Measurements from ENCODE around the gene PRR33.

Gene PRR33

GRCh38 chr11:1868636-1869291 lies 22.9 kb downstream of the PRR33 start:
- Histone ChIP-seq H3K4me3 (ENCODE audit: low read depth in 1 of 2, low read length in 2 of 2) (no peak overlapping the region), H3K27me3 (ENCODE audit: insufficient read depth, low read length, poor library complexity) (no peaks in the 10 kb centered on the region), H4K20me1 (ENCODE audit: insufficient read depth, low read length) (no peaks in the 10 kb centered on the region; the same call in 1 of the 2 replicates), H3K4me1 (ENCODE audit: insufficient read depth, low read length) (no peaks in the 10 kb centered on the region), H2AFZ (ENCODE audit: low read depth, low read length) (no peak overlapping the region), H3K36me3 (ENCODE audit: insufficient read depth, low read length) (no peaks in the 10 kb centered on the region), H3K79me2 (ENCODE audit: insufficient read depth, low read length) (no peaks in the 10 kb centered on the region), H3K9ac (ENCODE audit: low read depth, low read length) (no peak overlapping the region), H3K4me2 (ENCODE audit: insufficient read depth, low read length) (no peak overlapping the region), H3K27ac (ENCODE audit: low read length) (no peak overlapping the region), H3K9me3 (ENCODE audit: insufficient read depth, low read length, severe bottlenecking) (no peaks in the 10 kb centered on the region)
- TF ChIP-seq EZH2 (IDR thresholded peaks at IDR 0.05; ENCODE audit: borderline replicate concordance, low read depth, low read length, severe bottlenecking): no peak
- no peak for ATAC-seq (ENCODE audit: insufficient read depth, low read depth)
- DNase-seq: no peak

- no peak overlapping the region for H3K9ac ChIP-seq (ENCODE audit: low read depth, low read length)
- DNase-seq (no peak), ATAC-seq (ENCODE audit: insufficient read depth, low read depth) (no peak)
- H3K79me2 ChIP-seq (ENCODE audit: insufficient read depth, low read length): no peaks in the 10 kb centered on the region
- TF ChIP-seq EZH2 (IDR thresholded peaks at IDR 0.05; ENCODE audit: borderline replicate concordance, low read depth, low read length, severe bottlenecking): no peak
- H4K20me1 ChIP-seq (ENCODE audit: insufficient read depth, low read length): peaks cover 3% of the 10 kb centered on the region; the same call in 1 of the 2 replicates
- H3K4me2 ChIP-seq (ENCODE audit: insufficient read depth, low read length): no peak overlapping the region
- H3K4me1 ChIP-seq (ENCODE audit: insufficient read depth, low read length): no peaks in the 10 kb centered on the region
- H3K27ac ChIP-seq (ENCODE audit: low read length): no peak overlapping the region
- no peak overlapping the region for H2AFZ ChIP-seq (ENCODE audit: low read depth, low read length)
- no peaks in the 10 kb centered on the region for H3K27me3 ChIP-seq (ENCODE audit: insufficient read depth, low read length, poor library complexity)
- no peaks in the 10 kb centered on the region for H3K9me3 ChIP-seq (ENCODE audit: insufficient read depth, low read length, severe bottlenecking)
- H3K4me3 ChIP-seq (ENCODE audit: low read depth in 1 of 2, low read length in 2 of 2): no peak overlapping the region
- no peaks in the 10 kb centered on the region for H3K36me3 ChIP-seq (ENCODE audit: insufficient read depth, low read length)
Observed at GRCh38 chr11:1868056-1868635, 23.5 kb downstream of the PRR33 start.

- H3K27me3 ChIP-seq (ENCODE audit: insufficient read depth, low read length, poor library complexity): no peaks in the 10 kb centered on the region
- no peak overlapping the region for H3K27ac ChIP-seq (ENCODE audit: low read length)
- peaks cover 8% of the 10 kb centered on the region; the same call in 1 of the 2 replicates for H4K20me1 ChIP-seq (ENCODE audit: insufficient read depth, low read length)
- no peaks in the 10 kb centered on the region for H3K36me3 ChIP-seq (ENCODE audit: insufficient read depth, low read length)
- no peak overlapping the region for H3K4me3 ChIP-seq (ENCODE audit: low read depth in 1 of 2, low read length in 2 of 2)
- no peak for DNase-seq
- ATAC-seq (ENCODE audit: insufficient read depth, low read depth): no peak
- TF ChIP-seq CTCF (IDR thresholded peaks at IDR 0.05; ENCODE audit: borderline replicate concordance, extremely low read depth, low read length, poor library complexity, severe bottlenecking) (no peak), EZH2 (IDR thresholded peaks at IDR 0.05; ENCODE audit: borderline replicate concordance, low read depth, low read length, severe bottlenecking) (no peak)
- no peaks in the 10 kb centered on the region for H3K79me2 ChIP-seq (ENCODE audit: insufficient read depth, low read length)
- H3K4me2 ChIP-seq (ENCODE audit: insufficient read depth, low read length): no peak overlapping the region
- H3K9me3 ChIP-seq (ENCODE audit: insufficient read depth, low read length, severe bottlenecking): no peaks in the 10 kb centered on the region
- no peak overlapping the region for H3K9ac ChIP-seq (ENCODE audit: low read depth, low read length)
- H3K4me1 ChIP-seq (ENCODE audit: insufficient read depth, low read length): no peaks in the 10 kb centered on the region
- H2AFZ ChIP-seq (ENCODE audit: low read depth, low read length): no peak overlapping the region
Observed at GRCh38 chr11:1867381-1867780, 24.3 kb downstream of the PRR33 start.

GRCh38 chr11:1866776-1867175 lies 24.9 kb downstream of the PRR33 start:
- H2AFZ ChIP-seq (ENCODE audit: low read depth, low read length): no peak overlapping the region
- no peaks in the 10 kb centered on the region for H3K36me3 ChIP-seq (ENCODE audit: insufficient read depth, low read length)
- H3K4me1 ChIP-seq (ENCODE audit: insufficient read depth, low read length): no peaks in the 10 kb centered on the region
- no peak overlapping the region for H3K27ac ChIP-seq (ENCODE audit: low read length)
- no peaks in the 10 kb centered on the region for H3K27me3 ChIP-seq (ENCODE audit: insufficient read depth, low read length, poor library complexity)
- H3K4me3 ChIP-seq (ENCODE audit: low read depth in 1 of 2, low read length in 2 of 2): no peak overlapping the region
- H4K20me1 ChIP-seq (ENCODE audit: insufficient read depth, low read length): peaks cover 8% of the 10 kb centered on the region; the same call in 1 of the 2 replicates
- no peaks in the 10 kb centered on the region for H3K79me2 ChIP-seq (ENCODE audit: insufficient read depth, low read length)
- DNase-seq (no peak), ATAC-seq (ENCODE audit: insufficient read depth, low read depth) (no peak)
- no peaks in the 10 kb centered on the region for H3K9me3 ChIP-seq (ENCODE audit: insufficient read depth, low read length, severe bottlenecking)
- no peak overlapping the region for H3K9ac ChIP-seq (ENCODE audit: low read depth, low read length)
- H3K4me2 ChIP-seq (ENCODE audit: insufficient read depth, low read length): no peak overlapping the region
- TF ChIP-seq CTCF (IDR thresholded peaks at IDR 0.05; ENCODE audit: borderline replicate concordance, extremely low read depth, low read length, poor library complexity, severe bottlenecking) (no peak), EZH2 (IDR thresholded peaks at IDR 0.05; ENCODE audit: borderline replicate concordance, low read depth, low read length, severe bottlenecking) (no peak)

Measured in DND-41 (cell line).